Measurements from ENCODE around the gene DSC1. TPM values are rescaled to one million over a fixed set of nuclear protein-coding genes. Genes with fewer than 3 reads are reported as not detected.
A peak's percentile ranks its signal among the peaks of the same experiment; 100 is the strongest.

The DSC1 gene
- polyA plus RNA-seq, 2 donors = 0.04 to 0.16 TPM

- 10 to 11% methylated on average over 23 of the region's 23 CpGs for WGBS, 2 donors
- H3K27ac ChIP-seq (ENCODE audit: low read depth in 2 of 2, low read length in 1 of 2) = peak overlapping the region; percentile 92 to 99
- H3K9me3 ChIP-seq (ENCODE audit: control insufficient read depth in 2 of 2, insufficient read depth in 1 of 2, low read depth in 1 of 2, low read length in 1 of 2) = no peaks in the 10 kb centered on the region
- peaks cover 0 to 2% of the 10 kb centered on the region in 2 donors for H3K4me1 ChIP-seq (ENCODE audit: control insufficient read depth in 2 of 2, insufficient read depth in 2 of 2, low read length in 1 of 2)
- H3K27me3 ChIP-seq (ENCODE audit: control insufficient read depth in 1 of 2, insufficient read depth in 2 of 2, low read length in 2 of 2) = no peaks in the 10 kb centered on the region
- H3K4me3 ChIP-seq (ENCODE audit: low read depth in 1 of 2, low read length in 2 of 2) = peak overlapping the region; percentile 72 to 93
- no peaks in the 10 kb centered on the region for H3K36me3 ChIP-seq (ENCODE audit: control insufficient read depth in 2 of 2, insufficient read depth in 2 of 2, low read length in 1 of 2)
Measured at GRCh38 chr18:31100436-31101182, 62.0 kb downstream of the DSC1 start.

GRCh38 chr18:31099450-31100230 is 63.0 kb downstream of the DSC1 start:
- no peaks in the 10 kb centered on the region for H3K9me3 ChIP-seq (ENCODE audit: control insufficient read depth in 2 of 2, insufficient read depth in 1 of 2, low read depth in 1 of 2, low read length in 1 of 2)

GRCh38 chr18:31098878-31099277 is 63.8 kb downstream of the DSC1 start:
- no peaks in the 10 kb centered on the region for H3K27me3 ChIP-seq (ENCODE audit: control insufficient read depth in 1 of 2, insufficient read depth in 2 of 2, low read length in 2 of 2)
- peak overlapping the region in 1 of 2 donors; percentile 37 for H3K27ac ChIP-seq (ENCODE audit: low read depth in 2 of 2, low read length in 1 of 2)
- no peaks in the 10 kb centered on the region for H3K36me3 ChIP-seq (ENCODE audit: control insufficient read depth in 2 of 2, insufficient read depth in 2 of 2, low read length in 1 of 2)
- no peaks in the 10 kb centered on the region for H3K9me3 ChIP-seq (ENCODE audit: control insufficient read depth in 2 of 2, insufficient read depth in 1 of 2, low read depth in 1 of 2, low read length in 1 of 2)
- peaks cover 0 to 3% of the 10 kb centered on the region in 2 donors for H3K4me1 ChIP-seq (ENCODE audit: control insufficient read depth in 2 of 2, insufficient read depth in 2 of 2, low read length in 1 of 2)
- peak overlapping the region in 1 of 2 donors; percentile 93 for H3K4me3 ChIP-seq (ENCODE audit: low read depth in 1 of 2, low read length in 2 of 2)

More at GRCh38 chr18:31099450-31100230, 63.0 kb downstream of the DSC1 start:
- Histone ChIP-seq H3K27ac (ENCODE audit: low read depth in 2 of 2, low read length in 1 of 2) (peak overlapping the region; percentile 62 to 91), H3K4me1 (ENCODE audit: control insufficient read depth in 2 of 2, insufficient read depth in 2 of 2, low read length in 1 of 2) (peaks cover 0 to 3% of the 10 kb centered on the region in 2 donors), H3K27me3 (ENCODE audit: control insufficient read depth in 1 of 2, insufficient read depth in 2 of 2, low read length in 2 of 2) (no peaks in the 10 kb centered on the region), H3K4me3 (ENCODE audit: low read depth in 1 of 2, low read length in 2 of 2) (peak overlapping the region; percentile 36 to 93), H3K36me3 (ENCODE audit: control insufficient read depth in 2 of 2, insufficient read depth in 2 of 2, low read length in 1 of 2) (no peaks in the 10 kb centered on the region)
- WGBS, 2 donors = 76 to 83% methylated on average over 10 of the region's 10 CpGs

GRCh38 chr18:31097666-31098065 is 65.0 kb downstream of the DSC1 start:
- Histone ChIP-seq H3K36me3 (ENCODE audit: control insufficient read depth in 2 of 2, insufficient read depth in 2 of 2, low read length in 1 of 2) (peaks cover 0 to 4% of the 10 kb centered on the region in 2 donors), H3K27me3 (ENCODE audit: control insufficient read depth in 1 of 2, insufficient read depth in 2 of 2, low read length in 2 of 2) (no peaks in the 10 kb centered on the region), H3K4me1 (ENCODE audit: control insufficient read depth in 2 of 2, insufficient read depth in 2 of 2, low read length in 1 of 2) (peaks cover 0 to 3% of the 10 kb centered on the region in 2 donors), H3K9me3 (ENCODE audit: control insufficient read depth in 2 of 2, insufficient read depth in 1 of 2, low read depth in 1 of 2, low read length in 1 of 2) (no peaks in the 10 kb centered on the region), H3K27ac (ENCODE audit: low read depth in 2 of 2, low read length in 1 of 2) (no peak overlapping the region), H3K4me3 (ENCODE audit: low read depth in 1 of 2, low read length in 2 of 2) (no peak overlapping the region)
- 50 to 52% methylated on average over 3 of the region's 3 CpGs for WGBS, 2 donors

- Histone ChIP-seq H3K4me1 (ENCODE audit: control insufficient read depth in 2 of 2, insufficient read depth in 2 of 2, low read length in 1 of 2) (peaks cover 0 to 3% of the 10 kb centered on the region in 2 donors), H3K9me3 (ENCODE audit: control insufficient read depth in 2 of 2, insufficient read depth in 1 of 2, low read depth in 1 of 2, low read length in 1 of 2) (no peaks in the 10 kb centered on the region), H3K27me3 (ENCODE audit: control insufficient read depth in 1 of 2, insufficient read depth in 2 of 2, low read length in 2 of 2) (no peaks in the 10 kb centered on the region), H3K27ac (ENCODE audit: low read depth in 2 of 2, low read length in 1 of 2) (no peak overlapping the region), H3K36me3 (ENCODE audit: control insufficient read depth in 2 of 2, insufficient read depth in 2 of 2, low read length in 1 of 2) (peaks cover 0 to 4% of the 10 kb centered on the region in 2 donors), H3K4me3 (ENCODE audit: low read depth in 1 of 2, low read length in 2 of 2) (no peak overlapping the region)
- WGBS, 2 donors = 56 to 65% methylated on average over 2 of the region's 2 CpGs
Measured at GRCh38 chr18:31093880-31094279, 68.8 kb downstream of the DSC1 start.

GRCh38 chr18:31093294-31093693 is 69.4 kb downstream of the DSC1 start:
- no peaks in the 10 kb centered on the region for H3K9me3 ChIP-seq (ENCODE audit: control insufficient read depth in 2 of 2, insufficient read depth in 1 of 2, low read depth in 1 of 2, low read length in 1 of 2)
- 91% methylated on average over 3 of the region's 3 CpGs for WGBS, 2 donors
- no peak overlapping the region for H3K4me3 ChIP-seq (ENCODE audit: low read depth in 1 of 2, low read length in 2 of 2)
- H3K4me1 ChIP-seq (ENCODE audit: control insufficient read depth in 2 of 2, insufficient read depth in 2 of 2, low read length in 1 of 2) = peaks cover 0 to 3% of the 10 kb centered on the region in 2 donors
- no peaks in the 10 kb centered on the region for H3K27me3 ChIP-seq (ENCODE audit: control insufficient read depth in 1 of 2, insufficient read depth in 2 of 2, low read length in 2 of 2)
- no peak overlapping the region for H3K27ac ChIP-seq (ENCODE audit: low read depth in 2 of 2, low read length in 1 of 2)
- H3K36me3 ChIP-seq (ENCODE audit: control insufficient read depth in 2 of 2, insufficient read depth in 2 of 2, low read length in 1 of 2) = peaks cover 0 to 4% of the 10 kb centered on the region in 2 donors

GRCh38 chr18:31091350-31091749 is 71.3 kb downstream of the DSC1 start:
- H3K4me3 ChIP-seq (ENCODE audit: low read depth in 1 of 2, low read length in 2 of 2) = no peak overlapping the region
- peaks cover 0 to 4% of the 10 kb centered on the region in 2 donors for H3K36me3 ChIP-seq (ENCODE audit: control insufficient read depth in 2 of 2, insufficient read depth in 2 of 2, low read length in 1 of 2)
- 77 to 82% methylated on average over 1 of the region's 1 CpG for WGBS, 2 donors
- no peak overlapping the region for H3K27ac ChIP-seq (ENCODE audit: low read depth in 2 of 2, low read length in 1 of 2)
- H3K27me3 ChIP-seq (ENCODE audit: control insufficient read depth in 1 of 2, insufficient read depth in 2 of 2, low read length in 2 of 2) = no peaks in the 10 kb centered on the region
- H3K9me3 ChIP-seq (ENCODE audit: control insufficient read depth in 2 of 2, insufficient read depth in 1 of 2, low read depth in 1 of 2, low read length in 1 of 2) = no peaks in the 10 kb centered on the region
- H3K4me1 ChIP-seq (ENCODE audit: control insufficient read depth in 2 of 2, insufficient read depth in 2 of 2, low read length in 1 of 2) = peaks cover 0 to 3% of the 10 kb centered on the region in 2 donors

- H3K9me3 ChIP-seq (ENCODE audit: control insufficient read depth in 2 of 2, insufficient read depth in 1 of 2, low read depth in 1 of 2, low read length in 1 of 2) = no peaks in the 10 kb centered on the region
- WGBS, 2 donors = 90 to 91% methylated on average over 3 of the region's 3 CpGs
- no peak overlapping the region for H3K4me3 ChIP-seq (ENCODE audit: low read depth in 1 of 2, low read length in 2 of 2)
- peaks cover 0 to 4% of the 10 kb centered on the region in 2 donors for H3K36me3 ChIP-seq (ENCODE audit: control insufficient read depth in 2 of 2, insufficient read depth in 2 of 2, low read length in 1 of 2)
- H3K4me1 ChIP-seq (ENCODE audit: control insufficient read depth in 2 of 2, insufficient read depth in 2 of 2, low read length in 1 of 2) = no peaks in the 10 kb centered on the region
- H3K27ac ChIP-seq (ENCODE audit: low read depth in 2 of 2, low read length in 1 of 2) = no peak overlapping the region
- no peaks in the 10 kb centered on the region for H3K27me3 ChIP-seq (ENCODE audit: control insufficient read depth in 1 of 2, insufficient read depth in 2 of 2, low read length in 2 of 2)
Measured at GRCh38 chr18:31088532-31088931, 74.1 kb downstream of the DSC1 start.

- no peaks in the 10 kb centered on the region for H3K4me1 ChIP-seq (ENCODE audit: control insufficient read depth in 2 of 2, insufficient read depth in 2 of 2, low read length in 1 of 2)
- peaks cover 0 to 5% of the 10 kb centered on the region in 2 donors for H3K36me3 ChIP-seq (ENCODE audit: control insufficient read depth in 2 of 2, insufficient read depth in 2 of 2, low read length in 1 of 2)
- no peak overlapping the region for H3K4me3 ChIP-seq (ENCODE audit: low read depth in 1 of 2, low read length in 2 of 2)
- no peak overlapping the region for H3K27ac ChIP-seq (ENCODE audit: low read depth in 2 of 2, low read length in 1 of 2)
- H3K9me3 ChIP-seq (ENCODE audit: control insufficient read depth in 2 of 2, insufficient read depth in 1 of 2, low read depth in 1 of 2, low read length in 1 of 2) = no peaks in the 10 kb centered on the region
- H3K27me3 ChIP-seq (ENCODE audit: control insufficient read depth in 1 of 2, insufficient read depth in 2 of 2, low read length in 2 of 2) = no peaks in the 10 kb centered on the region
- WGBS, 2 donors = 92 to 94% methylated on average over 3 of the region's 3 CpGs
Measured at GRCh38 chr18:31079973-31080372, 82.7 kb downstream of the DSC1 start.
